Measurements from ENCODE around the gene NETO2. TPM values are rescaled to one million over a fixed set of nuclear protein-coding genes. Genes with fewer than 3 reads are reported as not detected.

The NETO2 gene
- total and polyA plus RNA-seq, 9 of the 15 experiments (the other 6 are each of a cell fraction or from before 2014, with no cell fraction given), result 4.1 to 37.0 (median 22.2) TPM

GRCh38 chr16:47142821-47143676, 696 bp downstream of the NETO2 start (continued):
- TF ChIP-seq CHD7 (IDR thresholded peaks at IDR 0.05; ENCODE audit: low read depth, low read length) (no peak), CTCFL (IDR thresholded peaks at IDR 0.05; ENCODE audit: borderline replicate concordance, insufficient read depth, low read depth, low read length, poor library complexity, severe bottlenecking) (peak; percentile 98), ZNF431 (CRISPR knock-in tag; IDR thresholded peaks at IDR 0.05) (peak; percentile 29; the same call in 1 of the 2 replicates), ZNF121 (CRISPR knock-in tag; conservative IDR thresholded peaks at IDR 0.05) (no peak), NFE2 (IDR thresholded peaks at IDR 0.05; ENCODE audit: low read depth) (no peak), E4F1 (CRISPR knock-in tag; IDR thresholded peaks at IDR 0.05; ENCODE audit: borderline replicate concordance) (no peak), TBP (optimal IDR thresholded peaks at IDR 0.05; ENCODE audit: low read depth, low read length) (peak; percentile 64), GATA2 (CRISPR knock-in tag; IDR thresholded peaks at IDR 0.05) (no peak), RBM14 (IDR thresholded peaks at IDR 0.05; ENCODE audit: borderline replicate concordance, insufficient read depth, low read depth, low read length) (no peak), CBX3 (IDR thresholded peaks at IDR 0.05; ENCODE audit: borderline replicate concordance in 1 of 2, low read length in 2 of 2) (peak in 1 of 2 experiments; percentile 49; a peak in 1 of 3 replicates)
